ENCODE measurements around the gene AP5S1. TPM values are rescaled to one million over a fixed set of nuclear protein-coding genes. Genes with fewer than 3 reads are reported as not detected.

AP5S1 gene
- total and polyA plus RNA-seq, 2 of the 4 experiments (the other 2 are of a cell fraction): 10.1 to 11.7 TPM

GRCh38 chr20:3846378-3846739 is 26.0 kb downstream of the AP5S1 start:
- Histone ChIP-seq H3K9me3 (ENCODE audit: control insufficient read depth, insufficient read depth, low read length) (no peaks in the 10 kb centered on the region), H3K23ac (ENCODE audit: low read depth, low read length) (peak overlapping the region; percentile 98), H3K4me3 (ENCODE audit: insufficient read depth, low read depth, low read length) (peak overlapping the region; percentile 82), H3K56ac (ENCODE audit: extremely low read depth, insufficient read depth, low read length) (peak overlapping the region; percentile 66; the same call in 1 of the 2 replicates), H4K91ac (ENCODE audit: insufficient read depth, low read depth, low read length) (peak overlapping the region; percentile 93), H3K36me3 (ENCODE audit: control insufficient read depth, insufficient read depth, low read length) (peaks cover 4% of the 10 kb centered on the region), H2BK15ac (ENCODE audit: low read depth, low read length) (0 out of 3 replicates have a peak overlapping the region, but pooled peaks have one; percentile 21), H3K9me1 (ENCODE audit: insufficient read depth, low read length) (peaks cover 25% of the 10 kb centered on the region), H3K4me1 (ENCODE audit: control insufficient read depth, insufficient read depth, low read length) (peaks cover 8% of the 10 kb centered on the region), H2AK5ac (ENCODE audit: low read depth, low read length) (peak overlapping the region; percentile 100), H3K9ac (ENCODE audit: low read depth, low read length) (peak overlapping the region; percentile 87), H4K20me1 (ENCODE audit: insufficient read depth, low read length) (peaks cover 13% of the 10 kb centered on the region), H4K5ac (ENCODE audit: low read depth, low read length) (peak overlapping the region; percentile 67), H3K27me3 (ENCODE audit: control insufficient read depth, insufficient read depth, low read length) (no peaks in the 10 kb centered on the region), H4K8ac (ENCODE audit: low read depth in 2 of 2, low read length in 2 of 2) (peak overlapping the region; percentile 97 to 99), H2BK5ac (ENCODE audit: low read depth, low read length, poor library complexity, severe bottlenecking) (peak overlapping the region; percentile 67), H3K18ac (ENCODE audit: low read depth, low read length) (no peak overlapping the region; the same call in 1 of the 2 replicates), H3K4me2 (ENCODE audit: low read depth, low read length) (peak overlapping the region; percentile 91), H2AK9ac (replicated peaks; ENCODE audit: low read depth, low read length, poor library complexity) (peak overlapping the region; percentile 99), H3K14ac (replicated peaks; ENCODE audit: low read depth, low read length) (peak overlapping the region; percentile 100), H3K79me1 (ENCODE audit: low read depth in 1 of 2, low read length in 2 of 2) (peaks cover 29 to 44% of the 10 kb centered on the region in 2 experiments), H2BK20ac (ENCODE audit: low read depth, low read length) (no peak overlapping the region), H3K27ac (ENCODE audit: insufficient read depth, low read length) (peak overlapping the region; percentile 83), H2BK120ac (ENCODE audit: low read depth, low read length) (peak overlapping the region; percentile 52; the same call in 1 of the 2 replicates), H2AFZ (replicated peaks; ENCODE audit: low read length, poor library complexity) (peak overlapping the region; percentile 99), H3K4ac (ENCODE audit: low read depth, low read length) (peak overlapping the region; percentile 98)
- TF ChIP-seq CTCF (conservative IDR thresholded peaks at IDR 0.05; ENCODE audit: low read depth, low read length) (no peak), CHD1 (IDR thresholded peaks at IDR 0.05; ENCODE audit: low read depth, low read length) (no peak), RAD21 (IDR thresholded peaks at IDR 0.05; ENCODE audit: low read length) (no peak), RCOR1 (IDR thresholded peaks at IDR 0.05; ENCODE audit: insufficient replicate concordance, low read length) (no peak), MAZ (IDR thresholded peaks at IDR 0.05; ENCODE audit: borderline replicate concordance, low read depth, low read length) (no peak), SMC3 (IDR thresholded peaks at IDR 0.05; ENCODE audit: low read depth, low read length) (no peak), MAFK (IDR thresholded peaks at IDR 0.05; ENCODE audit: low read depth, low read length) (no peak), MXI1 (IDR thresholded peaks at IDR 0.05; ENCODE audit: borderline replicate concordance, low read depth, low read length) (no peak), CEBPB (IDR thresholded peaks at IDR 0.05; ENCODE audit: low read depth, low read length) (no peak), FOS (IDR thresholded peaks at IDR 0.05; ENCODE audit: low read depth, low read length) (no peak), RFX5 (IDR thresholded peaks at IDR 0.05; ENCODE audit: low read depth, low read length) (no peak), USF2 (IDR thresholded peaks at IDR 0.05; ENCODE audit: low read depth, low read length) (no peak)
- TF ChIP-seq, protein P1, sequence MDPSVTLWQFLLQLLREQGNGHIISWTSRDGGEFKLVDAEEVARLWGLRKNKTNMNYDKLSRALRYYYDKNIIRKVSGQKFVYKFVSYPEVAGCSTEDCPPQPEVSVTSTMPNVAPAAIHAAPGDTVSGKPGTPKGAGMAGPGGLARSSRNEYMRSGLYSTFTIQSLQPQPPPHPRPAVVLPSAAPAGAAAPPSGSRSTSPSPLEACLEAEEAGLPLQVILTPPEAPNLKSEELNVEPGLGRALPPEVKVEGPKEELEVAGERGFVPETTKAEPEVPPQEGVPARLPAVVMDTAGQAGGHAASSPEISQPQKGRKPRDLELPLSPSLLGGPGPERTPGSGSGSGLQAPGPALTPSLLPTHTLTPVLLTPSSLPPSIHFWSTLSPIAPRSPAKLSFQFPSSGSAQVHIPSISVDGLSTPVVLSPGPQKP (IDR thresholded peaks at IDR 0.05; ENCODE audit: borderline replicate concordance, low read depth, low read length): no peak
- 0% methylated on average over 12 of the region's 22 CpGs; no CpG with 5 or more reads in 1 of the 2 experiments for WGBS, 2 experiments (ENCODE audit: extremely low coverage in 2 of 2, insufficient read length in 1 of 2)
- ChIA-PET CTCF (no interaction called here), POLR2A (ENCODE audit: unreplicated experiment) (no interaction called here)
- DNase-seq (no peak), ATAC-seq (ENCODE audit: low read depth) (no peak)
- dilution Hi-C loops (cut with HindIII; ENCODE audit: low sequenced_read_pairs, unreplicated experiment): no loop called here
- BruUV-seq (replicated peaks): no TSS peak
- in situ Hi-C loops (cut with MboI; ENCODE audit: low sequenced_read_pairs): no loop called here
- intact Hi-C loops (cut with micrococcal nuclease): loop anchor here (2.0 kb wide), 1 partner anchor 60 kb away; the partner anchor contains the start of gene CENPB

All from IMR-90 (cell line).